SK-N-SH (cell line): ENCODE data around the gene BRMS1.
"Not testable (repeated sequence)": the region's sequence is repeated elsewhere in the genome, so short reads cannot be mapped to it uniquely, and the experiment has no call there.

Source experiments
- CHD2 ChIP-seq: fragments of 150-350 bp; IDR thresholded peaks from 2 replicates; pipeline ENCODE4 v1.6.1; 2018; ENCODE audit warnings: low read length; ENCODE audit not compliant: partially characterized antibody
- CTCF ChIP-seq: fragments of 200-600 bp; sonication (generic); IDR thresholded peaks from 2 replicates; pipeline ENCODE4 v1.6.1; 2017; ENCODE audit warnings: antibody characterized with exemption, mild to moderate bottlenecking, moderate library complexity
- ELF1 ChIP-seq: IDR thresholded peaks from 2 replicates; pipeline ENCODE4 v1.4.0; 2012
- FOSL2 ChIP-seq: IDR thresholded peaks from 2 replicates; pipeline ENCODE4 v1.4.0; 2012; ENCODE audit warnings: low read depth, mild to moderate bottlenecking, moderate library complexity, borderline replicate concordance
- MAX ChIP-seq: IDR thresholded peaks from 2 replicates; pipeline ENCODE4 v1.4.0; 2012; ENCODE audit warnings: low read depth
- MEF2A ChIP-seq: IDR thresholded peaks from 2 replicates; pipeline ENCODE4 v1.4.0; 2012; ENCODE audit warnings: low read depth, borderline replicate concordance
- PBX3 ChIP-seq: IDR thresholded peaks from 2 replicates; pipeline ENCODE4; 2012
- POLR2AphosphoS5 ChIP-seq: IDR thresholded peaks from 2 replicates; pipeline ENCODE4 v1.6.1; 2012; ENCODE audit warnings: low read depth, low read length
- RAD21 ChIP-seq: IDR thresholded peaks from 2 replicates; pipeline ENCODE4 v1.6.1; 2012; ENCODE audit warnings: mild to moderate bottlenecking, low read length
- REST ChIP-seq: IDR thresholded peaks from 2 replicates; pipeline ENCODE4 v1.6.1; 2012; ENCODE audit warnings: mild to moderate bottlenecking, low read depth, low read length, moderate library complexity
- TAF1 ChIP-seq: IDR thresholded peaks from 2 replicates; pipeline ENCODE4 v1.6.1; 2012; ENCODE audit warnings: low read depth, mild to moderate bottlenecking, low read length, moderate library complexity, borderline replicate concordance

- TF ChIP-seq CTCF, MAX, ELF1, TAF1, POLR2AphosphoS5, PBX3, REST, FOSL2, CHD2, MEF2A, RAD21: not testable (repeated sequence)
These were observed 24.2 kb downstream of the BRMS1 start for GRCh38 chr11:66320748-66321147.
